ENCODE measurements around the gene RPL36A.

Gene RPL36A

GRCh38 chrX:101390664-101391525 lies at the start of gene RPL36A:
Gene RPL36A (plus strand): TSS chrX:101391011. CDS start chrX:101391044, 33 bp downstream.
- H3K4me3 ChIP-seq (ENCODE audit: low read depth in 1 of 2, low read length in 2 of 2) = peak within 1 kb of the TSS; percentile 55 to 60
- peak within 1 kb of the TSS; percentile 14 for H3K9ac ChIP-seq (ENCODE audit: low read length)
- no peaks in the 10 kb centered on the region for H3K27me3 ChIP-seq (ENCODE audit: control insufficient read depth in 1 of 2, insufficient read depth in 2 of 2, low read length in 2 of 2)
- no peaks in the 10 kb centered on the region for H3K4me1 ChIP-seq (ENCODE audit: insufficient read depth, low read length)
- H3K9me3 ChIP-seq (ENCODE audit: low read length) = no peaks in the 10 kb centered on the region
- peaks cover 8% of the 10 kb centered on the region for H3K36me3 ChIP-seq (ENCODE audit: insufficient read depth, low read length)
- peak within 1 kb of the TSS; percentile 52 for H3K27ac ChIP-seq (ENCODE audit: low read depth, low read length)

- Histone ChIP-seq H3K27me3 (ENCODE audit: control insufficient read depth in 1 of 2, insufficient read depth in 2 of 2, low read length in 2 of 2) (peaks cover 0 to 3% of the 10 kb centered on the region in 2 donors), H3K9ac (ENCODE audit: low read length) (peak overlapping the region; percentile 19), H3K4me3 (ENCODE audit: low read depth in 1 of 2, low read length in 2 of 2) (peak overlapping the region; percentile 51 to 62), H3K27ac (ENCODE audit: low read depth, low read length) (peak overlapping the region; percentile 44), H3K9me3 (ENCODE audit: low read length) (no peaks in the 10 kb centered on the region), H3K36me3 (ENCODE audit: insufficient read depth, low read length) (no peaks in the 10 kb centered on the region), H3K4me1 (ENCODE audit: insufficient read depth, low read length) (no peaks in the 10 kb centered on the region)
These were observed 42.9 kb upstream of the RPL36A start for GRCh38 chrX:101347859-101348451.

- Histone ChIP-seq H3K4me1 (ENCODE audit: insufficient read depth, low read length) (no peaks in the 10 kb centered on the region), H3K27ac (ENCODE audit: low read depth, low read length) (peak within 1 kb of the TSS; percentile 79), H3K27me3 (ENCODE audit: control insufficient read depth in 1 of 2, insufficient read depth in 2 of 2, low read length in 2 of 2) (peaks cover 0 to 3% of the 10 kb centered on the region in 2 donors), H3K4me3 (ENCODE audit: low read depth in 1 of 2, low read length in 2 of 2) (peak within 1 kb of the TSS; percentile 51 to 62), H3K36me3 (ENCODE audit: insufficient read depth, low read length) (no peaks in the 10 kb centered on the region), H3K9me3 (ENCODE audit: low read length) (no peaks in the 10 kb centered on the region), H3K9ac (ENCODE audit: low read length) (peak within 1 kb of the TSS; percentile 19)
These were observed 42.2 kb upstream of the RPL36A start, which contains the start of gene TIMM8A for GRCh38 chrX:101348452-101349192. Gene TIMM8A (minus strand): TSS chrX:101348742. CDS start chrX:101348664, 78 bp downstream.

GRCh38 chrX:101349193-101349562 lies 41.6 kb upstream of the RPL36A start:
- no peaks in the 10 kb centered on the region for H3K36me3 ChIP-seq (ENCODE audit: insufficient read depth, low read length)
- no peak overlapping the region for H3K27ac ChIP-seq (ENCODE audit: low read depth, low read length)
- H3K4me3 ChIP-seq (ENCODE audit: low read depth in 1 of 2, low read length in 2 of 2) = peak overlapping the region; percentile 51 to 62
- H3K27me3 ChIP-seq (ENCODE audit: control insufficient read depth in 1 of 2, insufficient read depth in 2 of 2, low read length in 2 of 2) = peaks cover 0 to 3% of the 10 kb centered on the region in 2 donors
- no peaks in the 10 kb centered on the region for H3K9me3 ChIP-seq (ENCODE audit: low read length)
- no peaks in the 10 kb centered on the region for H3K4me1 ChIP-seq (ENCODE audit: insufficient read depth, low read length)
- H3K9ac ChIP-seq (ENCODE audit: low read length) = no peak overlapping the region

- Histone ChIP-seq H3K36me3 (ENCODE audit: insufficient read depth, low read length) (no peaks in the 10 kb centered on the region), H3K4me3 (ENCODE audit: low read depth in 1 of 2, low read length in 2 of 2) (no peak overlapping the region), H3K9ac (ENCODE audit: low read length) (no peak overlapping the region), H3K4me1 (ENCODE audit: insufficient read depth, low read length) (no peaks in the 10 kb centered on the region), H3K27ac (ENCODE audit: low read depth, low read length) (no peak overlapping the region), H3K27me3 (ENCODE audit: control insufficient read depth in 1 of 2, insufficient read depth in 2 of 2, low read length in 2 of 2) (no peaks in the 10 kb centered on the region), H3K9me3 (ENCODE audit: low read length) (no peaks in the 10 kb centered on the region)
These were observed 33.5 kb upstream of the RPL36A start for GRCh38 chrX:101357166-101357795.

- no peak overlapping the region for H3K4me3 ChIP-seq (ENCODE audit: low read depth in 1 of 2, low read length in 2 of 2)
- H3K27me3 ChIP-seq (ENCODE audit: control insufficient read depth in 1 of 2, insufficient read depth in 2 of 2, low read length in 2 of 2) = no peaks in the 10 kb centered on the region
- no peaks in the 10 kb centered on the region for H3K9me3 ChIP-seq (ENCODE audit: low read length)
- H3K27ac ChIP-seq (ENCODE audit: low read depth, low read length) = no peak overlapping the region
- no peaks in the 10 kb centered on the region for H3K4me1 ChIP-seq (ENCODE audit: insufficient read depth, low read length)
- no peaks in the 10 kb centered on the region for H3K36me3 ChIP-seq (ENCODE audit: insufficient read depth, low read length)
- H3K9ac ChIP-seq (ENCODE audit: low read length) = no peak overlapping the region
These were observed 30.8 kb upstream of the RPL36A start for GRCh38 chrX:101359966-101360365.

- no peaks in the 10 kb centered on the region for H3K4me1 ChIP-seq (ENCODE audit: insufficient read depth, low read length)
- H3K27me3 ChIP-seq (ENCODE audit: control insufficient read depth in 1 of 2, insufficient read depth in 2 of 2, low read length in 2 of 2) = no peaks in the 10 kb centered on the region
- no peak overlapping the region for H3K27ac ChIP-seq (ENCODE audit: low read depth, low read length)
- no peaks in the 10 kb centered on the region for H3K36me3 ChIP-seq (ENCODE audit: insufficient read depth, low read length)
- no peak overlapping the region for H3K9ac ChIP-seq (ENCODE audit: low read length)
- no peak overlapping the region for H3K4me3 ChIP-seq (ENCODE audit: low read depth in 1 of 2, low read length in 2 of 2)
- H3K9me3 ChIP-seq (ENCODE audit: low read length) = no peaks in the 10 kb centered on the region
These were observed 30.4 kb upstream of the RPL36A start for GRCh38 chrX:101360390-101360789.

GRCh38 chrX:101362116-101362515 lies 28.7 kb upstream of the RPL36A start:
- no peak overlapping the region for H3K4me3 ChIP-seq (ENCODE audit: low read depth in 1 of 2, low read length in 2 of 2)
- H3K27ac ChIP-seq (ENCODE audit: low read depth, low read length) = no peak overlapping the region
- no peaks in the 10 kb centered on the region for H3K27me3 ChIP-seq (ENCODE audit: control insufficient read depth in 1 of 2, insufficient read depth in 2 of 2, low read length in 2 of 2)
- H3K9me3 ChIP-seq (ENCODE audit: low read length) = no peaks in the 10 kb centered on the region
- no peak overlapping the region for H3K9ac ChIP-seq (ENCODE audit: low read length)
- no peaks in the 10 kb centered on the region for H3K36me3 ChIP-seq (ENCODE audit: insufficient read depth, low read length)
- no peaks in the 10 kb centered on the region for H3K4me1 ChIP-seq (ENCODE audit: insufficient read depth, low read length)

- Histone ChIP-seq H3K27me3 (ENCODE audit: control insufficient read depth in 1 of 2, insufficient read depth in 2 of 2, low read length in 2 of 2) (no peaks in the 10 kb centered on the region), H3K9ac (ENCODE audit: low read length) (no peak overlapping the region), H3K27ac (ENCODE audit: low read depth, low read length) (no peak overlapping the region), H3K4me1 (ENCODE audit: insufficient read depth, low read length) (no peaks in the 10 kb centered on the region), H3K4me3 (ENCODE audit: low read depth in 1 of 2, low read length in 2 of 2) (no peak overlapping the region), H3K36me3 (ENCODE audit: insufficient read depth, low read length) (no peaks in the 10 kb centered on the region), H3K9me3 (ENCODE audit: low read length) (no peaks in the 10 kb centered on the region)
These were observed 28.1 kb upstream of the RPL36A start for GRCh38 chrX:101362757-101363156.

- no peak overlapping the region for H3K4me3 ChIP-seq (ENCODE audit: low read depth in 1 of 2, low read length in 2 of 2)
- H3K36me3 ChIP-seq (ENCODE audit: insufficient read depth, low read length) = no peaks in the 10 kb centered on the region
- H3K9ac ChIP-seq (ENCODE audit: low read length) = no peak overlapping the region
- no peaks in the 10 kb centered on the region for H3K4me1 ChIP-seq (ENCODE audit: insufficient read depth, low read length)
- no peaks in the 10 kb centered on the region for H3K9me3 ChIP-seq (ENCODE audit: low read length)
- no peak overlapping the region for H3K27ac ChIP-seq (ENCODE audit: low read depth, low read length)
- no peaks in the 10 kb centered on the region for H3K27me3 ChIP-seq (ENCODE audit: control insufficient read depth in 1 of 2, insufficient read depth in 2 of 2, low read length in 2 of 2)
These were observed 25.5 kb upstream of the RPL36A start for GRCh38 chrX:101365301-101365795.

GRCh38 chrX:101368800-101369199 lies 22.0 kb upstream of the RPL36A start:
- Histone ChIP-seq H3K27me3 (ENCODE audit: control insufficient read depth in 1 of 2, insufficient read depth in 2 of 2, low read length in 2 of 2) (no peaks in the 10 kb centered on the region), H3K27ac (ENCODE audit: low read depth, low read length) (no peak overlapping the region), H3K9me3 (ENCODE audit: low read length) (no peaks in the 10 kb centered on the region), H3K9ac (ENCODE audit: low read length) (no peak overlapping the region), H3K4me3 (ENCODE audit: low read depth in 1 of 2, low read length in 2 of 2) (no peak overlapping the region), H3K36me3 (ENCODE audit: insufficient read depth, low read length) (no peaks in the 10 kb centered on the region), H3K4me1 (ENCODE audit: insufficient read depth, low read length) (no peaks in the 10 kb centered on the region)
